ENCODE results near the gene ZNF600. TPM values are rescaled to one million over a fixed set of nuclear protein-coding genes. Genes with fewer than 3 reads are reported as not detected.
"Not testable (repeated sequence)": the region's sequence is repeated elsewhere in the genome, so short reads cannot be mapped to it uniquely, and the experiment has no call there.

The ZNF600 gene
- polyA plus RNA-seq, 1 donor: 15.9 TPM

GRCh38 chr19:52742516-52742915, 44.1 kb downstream of the ZNF600 start:
- Histone ChIP-seq H3K4me3 (ENCODE audit: low read length) (no peak overlapping the region), H3K4me1 (ENCODE audit: control insufficient read depth, insufficient read depth, low read length) (no peaks in the 10 kb centered on the region), H3K27me3 (ENCODE audit: control insufficient read depth, insufficient read depth, low read length) (no peaks in the 10 kb centered on the region), H3K9me3 (ENCODE audit: control insufficient read depth, low read depth, low read length) (no peaks in the 10 kb centered on the region), H3K36me3 (ENCODE audit: control insufficient read depth, insufficient read depth, low read length) (no peaks in the 10 kb centered on the region), H3K27ac (ENCODE audit: low read length) (no peak overlapping the region)
- 100% methylated on average over 1 of the region's 3 CpGs for WGBS (ENCODE audit: insufficient coverage, low lambda C conversion rate)
- DNase-seq: no peak

- Histone ChIP-seq H3K9me3 (ENCODE audit: control insufficient read depth, low read depth, low read length) (no peaks in the 10 kb centered on the region), H3K36me3 (ENCODE audit: control insufficient read depth, insufficient read depth, low read length) (no peaks in the 10 kb centered on the region), H3K4me3 (ENCODE audit: low read length) (no peak overlapping the region), H3K27ac (ENCODE audit: low read length) (no peak overlapping the region), H3K27me3 (ENCODE audit: control insufficient read depth, insufficient read depth, low read length) (no peaks in the 10 kb centered on the region), H3K4me1 (ENCODE audit: control insufficient read depth, insufficient read depth, low read length) (no peaks in the 10 kb centered on the region)
- WGBS (ENCODE audit: insufficient coverage, low lambda C conversion rate): 40% methylated on average over 1 of the region's 6 CpGs
- no peak for DNase-seq
Measured at GRCh38 chr19:52741951-52742485, 44.6 kb downstream of the ZNF600 start.

DNA sequence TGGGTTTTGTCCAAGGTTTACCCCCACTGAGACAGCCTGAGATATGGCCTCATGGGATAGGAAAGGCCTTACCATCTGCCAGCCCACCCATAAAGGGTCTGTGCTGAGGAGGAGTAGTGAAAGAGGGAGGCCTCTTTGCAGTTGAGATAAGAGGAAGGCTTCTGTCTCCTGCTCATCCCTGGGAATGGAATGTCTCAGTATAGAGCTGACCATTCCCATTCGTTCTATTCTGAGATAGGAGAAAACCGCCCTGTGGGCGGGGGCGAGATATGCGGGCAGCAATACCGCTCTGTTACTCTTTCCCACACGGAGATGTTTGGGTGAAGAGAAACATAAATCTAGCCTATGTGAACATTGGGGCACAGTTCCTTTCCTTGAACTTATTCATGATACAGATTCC, 45.2 kb downstream of the ZNF600 start:
- H3K4me3 ChIP-seq (ENCODE audit: low read length); H3K9me3 ChIP-seq (ENCODE audit: control insufficient read depth, low read depth, low read length); H3K27ac ChIP-seq (ENCODE audit: low read length); H3K27me3 ChIP-seq (ENCODE audit: control insufficient read depth, insufficient read depth, low read length); H3K36me3 ChIP-seq (ENCODE audit: control insufficient read depth, insufficient read depth, low read length); DNase-seq; H3K4me1 ChIP-seq (ENCODE audit: control insufficient read depth, insufficient read depth, low read length): not testable (repeated sequence)
- 0% methylated on average over 1 of the region's 7 CpGs for WGBS (ENCODE audit: insufficient coverage, low lambda C conversion rate)

- Histone ChIP-seq H3K36me3 (ENCODE audit: control insufficient read depth, insufficient read depth, low read length) (no peaks in the 10 kb centered on the region), H3K4me1 (ENCODE audit: control insufficient read depth, insufficient read depth, low read length) (peaks cover 6% of the 10 kb centered on the region), H3K4me3 (ENCODE audit: low read length) (no peak overlapping the region), H3K27me3 (ENCODE audit: control insufficient read depth, insufficient read depth, low read length) (no peaks in the 10 kb centered on the region), H3K27ac (ENCODE audit: low read length) (no peak overlapping the region), H3K9me3 (ENCODE audit: control insufficient read depth, low read depth, low read length) (peaks cover 7% of the 10 kb centered on the region)
- DNase-seq: no peak
- WGBS (ENCODE audit: insufficient coverage, low lambda C conversion rate): no CpG with 5 or more reads among the region's 14 CpGs
Measured at GRCh38 chr19:52739576-52739975, 47.0 kb downstream of the ZNF600 start.

GRCh38 chr19:52735734-52736133, 50.9 kb downstream of the ZNF600 start:
- peak in 1 of 2 donors; percentile 76 for DNase-seq
- Histone ChIP-seq H3K27me3 (ENCODE audit: control insufficient read depth, insufficient read depth, low read length) (no peaks in the 10 kb centered on the region), H3K27ac (ENCODE audit: low read length) (peak overlapping the region; percentile 98), H3K4me3 (ENCODE audit: low read length) (no peak overlapping the region), H3K36me3 (ENCODE audit: control insufficient read depth, insufficient read depth, low read length) (no peaks in the 10 kb centered on the region), H3K4me1 (ENCODE audit: control insufficient read depth, insufficient read depth, low read length) (peaks cover 8% of the 10 kb centered on the region), H3K9me3 (ENCODE audit: control insufficient read depth, low read depth, low read length) (peaks cover 7% of the 10 kb centered on the region)
- WGBS (ENCODE audit: insufficient coverage, low lambda C conversion rate): no CpG with 5 or more reads among the region's 18 CpGs

GRCh38 chr19:52734893-52735661, 51.5 kb downstream of the ZNF600 start, which contains the start of gene ZNF611:
TSS of gene ZNF611 (minus strand) at chr19:52735044. CDS start at chr19:52715894, 19,150 bp downstream.
- DNase-seq: peak; percentile 96 to 97
- Histone ChIP-seq H3K36me3 (ENCODE audit: control insufficient read depth, insufficient read depth, low read length) (no peaks in the 10 kb centered on the region), H3K4me3 (ENCODE audit: low read length) (peak within 1 kb of the TSS; percentile 73), H3K27me3 (ENCODE audit: control insufficient read depth, insufficient read depth, low read length) (no peaks in the 10 kb centered on the region), H3K4me1 (ENCODE audit: control insufficient read depth, insufficient read depth, low read length) (peaks cover 8% of the 10 kb centered on the region), H3K27ac (ENCODE audit: low read length) (peak within 1 kb of the TSS; percentile 98), H3K9me3 (ENCODE audit: control insufficient read depth, low read depth, low read length) (peaks cover 7% of the 10 kb centered on the region)
- WGBS (ENCODE audit: insufficient coverage, low lambda C conversion rate): no CpG with 5 or more reads among the region's 38 CpGs

- peak overlapping the region; percentile 73 for H3K4me3 ChIP-seq (ENCODE audit: low read length)
- peak overlapping the region; percentile 98 for H3K27ac ChIP-seq (ENCODE audit: low read length)
- DNase-seq: peak in 1 of 2 donors; percentile 54
- no peaks in the 10 kb centered on the region for H3K36me3 ChIP-seq (ENCODE audit: control insufficient read depth, insufficient read depth, low read length)
- H3K4me1 ChIP-seq (ENCODE audit: control insufficient read depth, insufficient read depth, low read length): peaks cover 8% of the 10 kb centered on the region
- H3K9me3 ChIP-seq (ENCODE audit: control insufficient read depth, low read depth, low read length): peaks cover 7% of the 10 kb centered on the region
- no CpG with 5 or more reads among the region's 39 CpGs for WGBS (ENCODE audit: insufficient coverage, low lambda C conversion rate)
- H3K27me3 ChIP-seq (ENCODE audit: control insufficient read depth, insufficient read depth, low read length): no peaks in the 10 kb centered on the region
Measured at GRCh38 chr19:52734331-52734892, 52.2 kb downstream of the ZNF600 start.

DNA sequence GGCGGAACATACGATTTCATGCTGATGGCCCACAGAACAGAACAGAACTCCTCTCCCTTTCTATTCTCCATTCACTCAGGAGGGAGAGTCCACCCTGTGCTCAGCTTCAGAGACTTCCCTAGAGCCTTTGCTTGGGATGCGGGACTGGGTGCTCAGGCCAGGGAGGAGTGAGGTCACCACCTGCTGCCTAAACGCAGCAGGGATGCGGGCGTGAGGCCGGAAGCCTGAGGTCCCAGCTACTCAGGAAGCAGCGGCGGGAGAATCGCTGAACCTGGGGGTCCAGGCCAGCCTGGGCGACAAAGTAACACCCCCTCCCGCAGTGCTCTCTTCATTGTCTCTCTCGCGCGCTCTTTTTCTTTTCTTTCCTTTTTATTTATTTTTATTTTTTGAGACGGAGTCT, 60.5 kb downstream of the ZNF600 start:
- H3K27me3 ChIP-seq (ENCODE audit: control insufficient read depth, insufficient read depth, low read length); H3K4me3 ChIP-seq (ENCODE audit: low read length); DNase-seq; H3K36me3 ChIP-seq (ENCODE audit: control insufficient read depth, insufficient read depth, low read length): not testable (repeated sequence)
- Histone ChIP-seq H3K9me3 (ENCODE audit: control insufficient read depth, low read depth, low read length) (peaks cover 11% of the 10 kb centered on the region), H3K4me1 (ENCODE audit: control insufficient read depth, insufficient read depth, low read length) (peaks cover 14% of the 10 kb centered on the region), H3K27ac (ENCODE audit: low read length) (peak overlapping the region; percentile 85)
- WGBS (ENCODE audit: insufficient coverage, low lambda C conversion rate): 96% methylated on average over 5 of the region's 16 CpGs

GRCh38 chr19:52725528-52725961, 61.0 kb downstream of the ZNF600 start:
- H3K27me3 ChIP-seq (ENCODE audit: control insufficient read depth, insufficient read depth, low read length): no peaks in the 10 kb centered on the region
- peak overlapping the region; percentile 85 for H3K27ac ChIP-seq (ENCODE audit: low read length)
- H3K4me3 ChIP-seq (ENCODE audit: low read length): peak overlapping the region; percentile 27
- peak; percentile 85 to 94 for DNase-seq
- peaks cover 14% of the 10 kb centered on the region for H3K36me3 ChIP-seq (ENCODE audit: control insufficient read depth, insufficient read depth, low read length)
- H3K9me3 ChIP-seq (ENCODE audit: control insufficient read depth, low read depth, low read length): peaks cover 16% of the 10 kb centered on the region
- WGBS (ENCODE audit: insufficient coverage, low lambda C conversion rate): no CpG with 5 or more reads among the region's 24 CpGs
- peaks cover 14% of the 10 kb centered on the region for H3K4me1 ChIP-seq (ENCODE audit: control insufficient read depth, insufficient read depth, low read length)

- H3K4me1 ChIP-seq (ENCODE audit: control insufficient read depth, insufficient read depth, low read length): peaks cover 14% of the 10 kb centered on the region
- H3K27me3 ChIP-seq (ENCODE audit: control insufficient read depth, insufficient read depth, low read length): no peaks in the 10 kb centered on the region
- peaks cover 21% of the 10 kb centered on the region for H3K9me3 ChIP-seq (ENCODE audit: control insufficient read depth, low read depth, low read length)
- H3K27ac ChIP-seq (ENCODE audit: low read length): peak overlapping the region; percentile 85
- DNase-seq: peak in 1 of 2 donors; percentile 74
- peaks cover 16% of the 10 kb centered on the region for H3K36me3 ChIP-seq (ENCODE audit: control insufficient read depth, insufficient read depth, low read length)
- H3K4me3 ChIP-seq (ENCODE audit: low read length): peak overlapping the region; percentile 27
- 100% methylated on average over 1 of the region's 23 CpGs for WGBS (ENCODE audit: insufficient coverage, low lambda C conversion rate)
Measured at GRCh38 chr19:52724701-52725514, 61.7 kb downstream of the ZNF600 start.

Measured in large intestine (tissue), 3 donors.